PC-3 (cell line): Measurements from ENCODE around the gene TFF2. TPM values are rescaled to one million over a fixed set of nuclear protein-coding genes. Genes with fewer than 3 reads are reported as not detected.

Experiments used
- ATAC-seq: fragments of 200-7000 bp; cut with Tn5 transposase; 2 replicates; pipeline ENCODE4 v1.9.1; 2020; ENCODE audit warnings: mild to moderate bottlenecking, moderate library complexity
- BruUV-seq: library from RNA; stranded (reverse); fragments of 400-500 nt; replicated peaks from 2 replicates; lab custom pipeline; 2021; lab: Mats Ljungman, UMichigan
- CTCF ChIA-PET: fragments of 300-600 bp; sonication (Branson Sonifier 250); formaldehyde crosslinking; loops from one replicate; lab custom pipeline; 2022; ENCODE audit warnings: antibody characterized with exemption; lab: Charles Lee
- POLR2A ChIA-PET: fragments of 300-600 bp; sonication (Branson Sonifier 250); formaldehyde crosslinking; loops from one replicate; lab custom pipeline; 2022; ENCODE audit warnings: antibody characterized with exemption; ENCODE audit not compliant: unreplicated experiment; lab: Charles Lee
- DNase-seq: peaks from one replicate; pipeline ENCODE4 v3.0.0-alpha.2; 2015
- H2AFZ ChIP-seq: fragments of 300-600 bp; sonication (generic); 2 replicates; pipeline ENCODE4 v1.6.0; 2016; ENCODE audit warnings: antibody characterized with exemption, low read length
- H3F3A ChIP-seq: fragments of 300-600 bp; sonication (generic); one replicate; pipeline ENCODE4 v1.6.0; 2017; ENCODE audit warnings: antibody characterized with exemption, low read length, control low read depth, mild to moderate bottlenecking; ENCODE audit not compliant: unreplicated experiment
- H3K27ac ChIP-seq: fragments of 300-600 bp; sonication (generic); 2 replicates; pipeline ENCODE4 v1.5.1; 2016; ENCODE audit warnings: mild to moderate bottlenecking, low read length
- H3K27me3 ChIP-seq: fragments of 300-600 bp; sonication (generic); 2 replicates; pipeline ENCODE4 v1.6.1; 2016; ENCODE audit warnings: low read length, mixed read lengths
- H3K36me3 ChIP-seq: fragments of 300-600 bp; sonication (generic); 2 replicates; pipeline ENCODE4 v1.6.1; 2016; ENCODE audit warnings: low read depth, mixed run types, low read length, mixed read lengths
- H3K4me1 ChIP-seq: fragments of 300-600 bp; sonication (generic); 2 replicates; pipeline ENCODE4 v1.5.1; 2016; ENCODE audit warnings: low read length; ENCODE audit not compliant: insufficient read depth
- H3K4me2 ChIP-seq: fragments of 300-600 bp; sonication (generic); 2 replicates; pipeline ENCODE4 v1.6.0; 2016; ENCODE audit warnings: low read length
- H3K4me3 ChIP-seq: fragments of 300-600 bp; sonication (generic); 2 replicates; pipeline ENCODE4 v1.5.1; 2016; ENCODE audit warnings: mild to moderate bottlenecking, low read length, mixed read lengths
- H3K79me2 ChIP-seq: fragments of 300-600 bp; sonication (generic); 2 replicates; pipeline ENCODE4 v1.6.1; 2017; ENCODE audit warnings: low read length, mixed read lengths
- H3K9ac ChIP-seq: fragments of 300-600 bp; sonication (generic); 2 replicates; pipeline ENCODE4 v1.6.0; 2016; ENCODE audit warnings: mild to moderate bottlenecking, low read length
- H3K9me2 ChIP-seq: fragments of 300-600 bp; sonication (generic); replicated peaks from 2 replicates; pipeline ENCODE4 v1.6.1; 2016; ENCODE audit warnings: mixed run types, low read length, mixed read lengths
- H3K9me3 ChIP-seq: fragments of 300-600 bp; sonication (generic); 2 replicates; pipeline ENCODE4 v1.6.1; 2016; ENCODE audit warnings: low read length, mixed read lengths
- H4K20me1 ChIP-seq: fragments of 300-600 bp; sonication (generic); 2 replicates; pipeline ENCODE4 v1.6.1; 2016; ENCODE audit warnings: low read length, mixed read lengths
- CTCF ChIP-seq: fragments of 300-600 bp; sonication (generic); conservative IDR thresholded peaks from 2 replicates; pipeline ENCODE4 v1.5.1; 2017; ENCODE audit warnings: antibody characterized with exemption, low read depth, mild to moderate bottlenecking, low read length
- EZH2 ChIP-seq: fragments of 300-600 bp; sonication (generic); IDR thresholded peaks from one replicate; pipeline ENCODE4 v1.6.1; 2017; ENCODE audit warnings: antibody characterized with exemption, mild to moderate bottlenecking, low read length; ENCODE audit not compliant: unreplicated experiment
- EZH2phosphoT487 ChIP-seq: fragments of 300-600 bp; sonication (generic); IDR thresholded peaks from 2 replicates; pipeline ENCODE4 v1.6.1; 2018; ENCODE audit warnings: mild to moderate bottlenecking, antibody characterized with exemption, low read length, borderline replicate concordance
- intact Hi-C: fragments of 100-400 bp; cut with micrococcal nuclease; formaldehyde crosslinking; loops from 2 replicates; pipeline ENCODE4 v1.9.0; 2023
- total RNA-seq: library from RNA; depleted of rRNA; stranded (reverse); fragments of >200 nt; gene quantifications from 2 replicates; pipeline ENCODE4 v1.2.3, GENCODE V29; 2014

Gene TFF2
- total RNA-seq, 1 experiment from 2014 or later = 21.1 TPM

DNA sequence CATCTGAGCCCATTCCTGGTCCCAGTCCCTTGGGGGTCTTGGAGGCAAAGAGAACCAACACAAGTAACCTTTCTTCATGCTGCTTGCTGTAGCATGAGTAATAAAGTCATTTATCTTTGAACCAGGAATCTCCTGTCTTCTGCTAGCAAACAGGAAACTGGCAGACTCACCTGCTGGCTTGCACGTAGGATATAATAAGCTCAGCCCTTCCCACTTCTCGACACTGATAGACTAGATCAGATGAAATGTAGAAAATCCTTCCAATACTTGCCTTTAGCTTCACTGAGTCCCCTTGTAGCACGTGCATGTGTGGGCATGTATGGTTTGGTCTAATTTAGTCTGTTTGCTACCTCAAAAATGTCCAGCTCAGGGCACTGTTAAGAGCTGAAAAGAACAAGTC, 6.5 kb upstream of the TFF2 start:
- Histone ChIP-seq H3K4me2 (no peak overlapping the region), H3K27me3 (no peaks in the 10 kb centered on the region), H3K36me3 (no peaks in the 10 kb centered on the region), H3K27ac (no peak overlapping the region), H3K4me3 (no peak overlapping the region), H3K9me2 (no peaks in the 10 kb centered on the region), H3K79me2 (no peaks in the 10 kb centered on the region), H3K9me3 (peaks cover 9% of the 10 kb centered on the region; the same call in 1 of the 2 replicates), H2AFZ (no peak overlapping the region), H3K4me1 (peaks cover 6% of the 10 kb centered on the region; the same call in 1 of the 2 replicates), H4K20me1 (no peaks in the 10 kb centered on the region), H3K9ac (no peak overlapping the region), H3F3A (no peaks in the 10 kb centered on the region)
- CTCF ChIA-PET = no interaction called here
- TF ChIP-seq EZH2phosphoT487 = no peak
- no peak for TF ChIP-seq EZH2
- TF ChIP-seq CTCF = no peak
- intact Hi-C loops = no loop called here
- POLR2A ChIA-PET = no interaction called here
- no TSS peak for BruUV-seq
- DNase-seq (no peak), ATAC-seq (no peak)

DNA sequence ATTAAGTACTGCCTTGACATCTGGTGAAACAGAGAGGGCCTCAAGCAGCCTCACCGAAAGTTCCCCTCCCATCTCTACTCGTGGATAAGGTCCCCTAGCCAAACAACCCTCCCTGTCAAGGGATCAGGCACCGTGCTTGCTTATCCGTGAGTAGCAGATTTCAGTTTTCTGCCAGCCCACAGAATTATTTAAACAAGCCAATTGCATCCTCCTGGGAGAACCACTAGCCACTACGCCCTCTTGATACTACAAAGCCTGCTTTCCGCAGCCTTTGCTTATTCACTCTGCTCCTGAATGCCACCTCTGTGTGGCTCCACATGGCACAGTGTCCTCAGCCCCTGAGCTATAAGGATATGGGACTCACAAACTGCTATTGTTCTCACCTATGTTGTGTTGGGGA, 5.9 kb upstream of the TFF2 start:
- H3K4me2 ChIP-seq = no peak overlapping the region
- no peaks in the 10 kb centered on the region for H3K79me2 ChIP-seq
- ATAC-seq (no peak), DNase-seq (no peak)
- no peak overlapping the region for H3K4me3 ChIP-seq
- intact Hi-C loops = no loop called here
- peaks cover 9% of the 10 kb centered on the region; the same call in 1 of the 2 replicates for H3K9me3 ChIP-seq
- POLR2A ChIA-PET = interaction anchor here (0.6 kb wide), 1 partner anchor 10 kb away, joined by 3 read pairs; no protein-coding TSS in a partner anchor
- H3F3A ChIP-seq = no peaks in the 10 kb centered on the region
- no peaks in the 10 kb centered on the region for H3K9me2 ChIP-seq
- H4K20me1 ChIP-seq = no peaks in the 10 kb centered on the region
- H2AFZ ChIP-seq = no peak overlapping the region
- CTCF ChIA-PET = no interaction called here
- no peaks in the 10 kb centered on the region for H3K36me3 ChIP-seq
- H3K27me3 ChIP-seq = no peaks in the 10 kb centered on the region
- H3K4me1 ChIP-seq = peaks cover 10% of the 10 kb centered on the region
- H3K27ac ChIP-seq = no peak overlapping the region
- no peak overlapping the region for H3K9ac ChIP-seq
- BruUV-seq = no TSS peak
- no peak for TF ChIP-seq CTCF
- TF ChIP-seq EZH2 = no peak
- no peak for TF ChIP-seq EZH2phosphoT487

GRCh38 chr21:42356046-42356445, 5.3 kb upstream of the TFF2 start:
- no peak overlapping the region for H3K9ac ChIP-seq
- no peaks in the 10 kb centered on the region for H3K36me3 ChIP-seq
- ChIA-PET POLR2A (no interaction called here), CTCF (no interaction called here)
- intact Hi-C loops = no loop called here
- no peak overlapping the region for H3K4me2 ChIP-seq
- H4K20me1 ChIP-seq = no peaks in the 10 kb centered on the region
- H2AFZ ChIP-seq = no peak overlapping the region
- H3K79me2 ChIP-seq = no peaks in the 10 kb centered on the region
- ATAC-seq = no peak
- no peaks in the 10 kb centered on the region for H3K9me2 ChIP-seq
- DNase-seq = no peak
- no peak overlapping the region for H3K27ac ChIP-seq
- peaks cover 16% of the 10 kb centered on the region for H3K4me1 ChIP-seq
- H3F3A ChIP-seq = no peaks in the 10 kb centered on the region
- TF ChIP-seq EZH2 (no peak), CTCF (no peak), EZH2phosphoT487 (no peak)
- BruUV-seq = no TSS peak
- no peaks in the 10 kb centered on the region for H3K27me3 ChIP-seq
- no peak overlapping the region for H3K4me3 ChIP-seq
- H3K9me3 ChIP-seq = peaks cover 9% of the 10 kb centered on the region; the same call in 1 of the 2 replicates
